Measurements from ENCODE around the gene FNBP1L. TPM values are rescaled to one million over a fixed set of nuclear protein-coding genes. Genes with fewer than 3 reads are reported as not detected.

The FNBP1L gene
- total and polyA plus RNA-seq, 9 of the 15 experiments (the other 6 are each of a cell fraction or from before 2014, with no cell fraction given) = 1.4 to 6.9 (median 5.9) TPM

DNA sequence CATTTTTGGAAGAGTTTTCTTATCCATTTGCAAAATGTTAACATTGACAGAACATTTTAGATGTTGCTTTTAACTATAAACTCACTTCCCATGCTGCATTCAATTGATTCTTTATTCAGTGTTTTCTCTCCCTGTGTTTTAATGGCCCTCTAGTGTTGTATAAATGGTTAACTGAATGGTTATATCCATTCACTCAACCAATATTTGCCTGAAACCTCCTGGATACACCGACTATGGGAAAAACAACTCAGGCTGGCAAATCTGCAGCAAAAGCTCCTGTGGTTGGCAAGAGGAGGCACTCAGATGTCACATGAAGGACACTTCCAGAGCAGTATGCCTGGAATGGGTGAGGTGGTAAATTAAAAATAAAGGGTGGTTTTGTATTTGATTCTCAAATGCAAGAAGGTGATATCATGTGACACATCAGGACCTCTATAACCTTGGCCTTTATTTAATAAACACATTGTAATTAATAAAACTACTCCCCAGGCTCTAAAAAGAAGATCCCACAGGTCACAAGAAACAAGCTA is 126.1 kb downstream of the FNBP1L start:
- Histone ChIP-seq H3K27me3 (ENCODE audit: control insufficient read depth in 2 of 2, insufficient read depth in 2 of 2, low read length in 2 of 2) (no peaks in the 10 kb centered on the region; a peak in 1 of 5 replicates), H4K20me1 (replicated peaks; ENCODE audit: control insufficient read depth, insufficient read depth, low read length) (no peaks in the 10 kb centered on the region), H3K4me2 (ENCODE audit: insufficient read depth, low read length) (no peak overlapping the region), H3K4me1 (replicated peaks in 1 of 2; ENCODE audit: control insufficient read depth in 2 of 2, insufficient read depth in 2 of 2, low read length in 2 of 2) (no peaks in the 10 kb centered on the region), H3K9me1 (ENCODE audit: control insufficient read depth, insufficient read depth, low read length) (no peaks in the 10 kb centered on the region), H2AFZ (ENCODE audit: low read depth, low read length) (no peak overlapping the region), H3K9me3 (replicated peaks; ENCODE audit: control insufficient read depth, insufficient read depth, low read depth, low read length) (no peaks in the 10 kb centered on the region), H3K36me3 (ENCODE audit: control insufficient read depth, insufficient read depth, low read length) (no peaks in the 10 kb centered on the region), H3K4me3 (no peak overlapping the region), H3K79me2 (ENCODE audit: control insufficient read depth, insufficient read depth, low read length) (no peaks in the 10 kb centered on the region), H3K27ac (ENCODE audit: extremely low read depth, low read depth, low read length) (no peak overlapping the region), H3K9ac (ENCODE audit: insufficient read depth in 1 of 2, low read depth in 2 of 2, low read length in 2 of 2) (no peak overlapping the region)
- in situ Hi-C loops (cut with MboI) = no loop called here
- no peak for TF ChIP-seq ZBTB8A (IDR thresholded peaks at IDR 0.05; ENCODE audit: partially characterized antibody)
- TF ChIP-seq, protein P1, sequence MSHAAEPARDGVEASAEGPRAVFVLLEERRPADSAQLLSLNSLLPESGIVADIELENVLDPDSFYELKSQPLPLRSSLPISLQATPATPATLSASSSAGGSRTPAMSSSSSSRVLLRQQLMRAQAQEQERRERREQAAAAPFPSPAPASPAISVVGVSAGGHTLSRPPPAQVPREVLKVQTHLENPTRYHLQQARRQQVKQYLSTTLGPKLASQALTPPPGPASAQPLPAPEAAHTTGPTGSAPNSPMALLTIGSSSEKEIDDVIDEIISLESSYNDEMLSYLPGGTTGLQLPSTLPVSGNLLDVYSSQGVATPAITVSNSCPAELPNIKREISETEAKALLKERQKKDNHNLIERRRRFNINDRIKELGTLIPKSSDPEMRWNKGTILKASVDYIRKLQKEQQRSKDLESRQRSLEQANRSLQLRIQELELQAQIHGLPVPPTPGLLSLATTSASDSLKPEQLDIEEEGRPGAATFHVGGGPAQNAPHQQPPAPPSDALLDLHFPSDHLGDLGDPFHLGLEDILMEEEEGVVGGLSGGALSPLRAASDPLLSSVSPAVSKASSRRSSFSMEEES (CRISPR knock-in tag; IDR thresholded peaks at IDR 0.05) = peak; percentile 48
- CTCF ChIA-PET (ENCODE audit: low intra/inter-chr PET ratio) = no interaction called here
- no peak for DNase-seq (ENCODE audit: extremely low read depth in 1 of 4, low spot score in 3 of 4)
- intact Hi-C loops (cut with micrococcal nuclease) = no loop called here
- no peak for ATAC-seq
- 11% methylated on average over 1 of the region's 1 CpG for WGBS (ENCODE audit: insufficient coverage, low coverage, missing lambda C conversion rate)
- no peak for FAIRE-seq
- no TSS peak for BruUV-seq (replicated peaks)
- POLR2A ChIA-PET = no interaction called here

DNA sequence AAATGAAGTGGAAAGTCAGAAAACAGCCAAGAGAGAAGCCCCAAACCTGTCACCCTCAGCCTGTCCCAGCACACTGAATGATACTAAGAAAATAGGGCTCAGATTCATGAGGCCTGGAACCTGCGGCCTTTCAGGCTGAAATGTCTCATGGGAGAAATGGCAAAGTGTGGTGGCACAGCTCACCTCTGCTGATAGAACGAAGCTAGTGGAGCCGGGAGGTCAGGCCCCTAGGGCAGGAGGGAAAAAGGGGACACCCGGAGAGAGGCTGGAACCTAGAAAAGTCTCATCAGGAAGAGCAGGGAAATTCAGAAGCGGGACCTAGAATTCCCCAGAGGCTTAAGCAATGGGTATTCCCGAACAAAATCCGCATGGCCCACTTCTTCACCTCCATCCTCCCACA is 126.6 kb downstream of the FNBP1L start:
- Histone ChIP-seq H2AFZ (ENCODE audit: low read depth, low read length) (no peak overlapping the region), H3K4me3 (no peak overlapping the region), H3K27ac (ENCODE audit: extremely low read depth, low read depth, low read length) (no peak overlapping the region), H3K9ac (ENCODE audit: insufficient read depth in 1 of 2, low read depth in 2 of 2, low read length in 2 of 2) (no peak overlapping the region), H3K36me3 (ENCODE audit: control insufficient read depth, insufficient read depth, low read length) (no peaks in the 10 kb centered on the region), H4K20me1 (replicated peaks; ENCODE audit: control insufficient read depth, insufficient read depth, low read length) (no peaks in the 10 kb centered on the region), H3K79me2 (ENCODE audit: control insufficient read depth, insufficient read depth, low read length) (no peaks in the 10 kb centered on the region), H3K4me1 (replicated peaks in 1 of 2; ENCODE audit: control insufficient read depth in 2 of 2, insufficient read depth in 2 of 2, low read length in 2 of 2) (no peaks in the 10 kb centered on the region), H3K4me2 (ENCODE audit: insufficient read depth, low read length) (no peak overlapping the region), H3K27me3 (ENCODE audit: control insufficient read depth in 2 of 2, insufficient read depth in 2 of 2, low read length in 2 of 2) (no peaks in the 10 kb centered on the region; a peak in 1 of 5 replicates), H3K9me3 (replicated peaks; ENCODE audit: control insufficient read depth, insufficient read depth, low read depth, low read length) (no peaks in the 10 kb centered on the region), H3K9me1 (ENCODE audit: control insufficient read depth, insufficient read depth, low read length) (no peaks in the 10 kb centered on the region)
- no TSS peak for BruUV-seq (replicated peaks)
- in situ Hi-C loops (cut with MboI) = no loop called here
- DNase-seq (ENCODE audit: extremely low read depth in 1 of 4, low spot score in 3 of 4) (no peak), ATAC-seq (no peak), FAIRE-seq (no peak)
- ChIA-PET POLR2A (no interaction called here), CTCF (ENCODE audit: low intra/inter-chr PET ratio) (no interaction called here)
- intact Hi-C loops (cut with micrococcal nuclease) = no loop called here
- no peak for TF ChIP-seq POLR2B (IDR thresholded peaks at IDR 0.05; ENCODE audit: low read depth, partially characterized antibody)
- TF ChIP-seq MAFG (tag; conservative IDR thresholded peaks at IDR 0.05) = no peak
- TF ChIP-seq ZNF384 (IDR thresholded peaks at IDR 0.05; ENCODE audit: low read depth, low read length) = no peak
- TF ChIP-seq KLF16 (IDR thresholded peaks at IDR 0.05) = no peak
- TF ChIP-seq KDM2B (CRISPR knock-in tag; IDR thresholded peaks at IDR 0.05) = no peak
- TF ChIP-seq ZNF668 (CRISPR knock-in tag; IDR thresholded peaks at IDR 0.05) = no peak
- no peak for TF ChIP-seq POLR2AphosphoS2 (IDR thresholded peaks at IDR 0.05; ENCODE audit: low read length)
- no peak for TF ChIP-seq SMARCA5 (IDR thresholded peaks at IDR 0.05)
- TF ChIP-seq PHF20 (IDR thresholded peaks at IDR 0.05; ENCODE audit: partially characterized antibody) = no peak
- no peak for TF ChIP-seq CREBBP (IDR thresholded peaks at IDR 0.05; ENCODE audit: low read depth, low read length)
- no peak for TF ChIP-seq POLR2A (conservative IDR thresholded peaks at IDR 0.05)
- TF ChIP-seq ZNF140 (CRISPR knock-in tag; IDR thresholded peaks at IDR 0.05) = no peak
- TF ChIP-seq CHD4 (IDR thresholded peaks at IDR 0.05; ENCODE audit: insufficient read depth, insufficient replicate concordance, low read depth, low read length, poor library complexity, severe bottlenecking) = no peak
- TF ChIP-seq, protein P2, sequence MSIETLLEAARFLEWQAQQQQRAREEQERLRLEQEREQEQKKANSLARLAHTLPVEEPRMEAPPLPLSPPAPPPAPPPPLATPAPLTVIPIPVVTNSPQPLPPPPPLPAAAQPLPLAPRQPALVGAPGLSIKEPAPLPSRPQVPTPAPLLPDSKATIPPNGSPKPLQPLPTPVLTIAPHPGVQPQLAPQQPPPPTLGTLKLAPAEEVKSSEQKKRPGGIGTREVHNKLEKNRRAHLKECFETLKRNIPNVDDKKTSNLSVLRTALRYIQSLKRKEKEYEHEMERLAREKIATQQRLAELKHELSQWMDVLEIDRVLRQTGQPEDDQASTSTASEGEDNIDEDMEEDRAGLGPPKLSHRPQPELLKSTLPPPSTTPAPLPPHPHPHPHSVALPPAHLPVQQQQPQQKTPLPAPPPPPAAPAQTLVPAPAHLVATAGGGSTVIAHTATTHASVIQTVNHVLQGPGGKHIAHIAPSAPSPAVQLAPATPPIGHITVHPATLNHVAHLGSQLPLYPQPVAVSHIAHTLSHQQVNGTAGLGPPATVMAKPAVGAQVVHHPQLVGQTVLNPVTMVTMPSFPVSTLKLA (conservative IDR thresholded peaks at IDR 0.05) = no peak
- 78% methylated on average over 5 of the region's 7 CpGs for WGBS (ENCODE audit: insufficient coverage, low coverage, missing lambda C conversion rate)
